ENCODE measurements around the gene PTPN3. TPM values are rescaled to one million over a fixed set of nuclear protein-coding genes. Genes with fewer than 3 reads are reported as not detected.
A peak's percentile ranks its signal among the peaks of the same experiment; 100 is the strongest.

PTPN3 gene
- total RNA-seq, 8 experiments from 2014 or later = 0.99 to 11.5 (median 4.0) TPM

DNA sequence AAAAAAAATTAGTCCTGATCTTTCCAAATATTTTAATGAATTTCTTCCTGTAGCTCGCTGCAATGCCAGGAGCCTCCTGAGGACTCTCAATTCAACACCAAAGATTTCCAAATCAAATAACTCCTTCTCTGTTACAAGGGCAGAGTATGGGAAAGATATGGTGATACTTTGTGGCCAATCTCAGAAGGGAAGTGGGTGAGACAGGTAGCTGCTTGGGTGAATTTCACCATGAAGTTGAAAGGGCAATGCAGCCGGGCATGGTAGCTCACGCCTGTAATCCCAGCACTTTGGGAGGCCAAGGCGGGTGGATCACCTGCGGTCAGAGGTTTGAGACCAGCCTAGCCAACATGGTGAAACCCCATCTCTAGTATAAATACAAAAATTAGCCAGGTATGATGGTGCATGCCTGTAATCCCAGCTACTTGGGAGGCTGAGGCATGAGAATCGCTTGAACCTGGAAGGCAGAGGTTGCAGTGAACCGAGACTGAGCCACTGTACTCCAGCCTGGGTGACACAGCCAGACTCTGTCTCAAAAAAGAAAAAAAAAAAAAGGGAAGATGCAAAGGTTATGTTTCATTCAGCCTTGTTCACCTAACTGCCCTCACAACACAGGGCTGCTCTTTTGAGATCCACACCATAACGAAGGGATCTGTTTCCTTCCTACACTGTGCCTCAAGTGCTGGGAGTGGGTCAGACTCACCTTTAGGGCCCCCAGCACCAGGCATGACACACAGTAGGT is 58.6 kb downstream of the PTPN3 start:
- no peak for ATAC-seq (replicated peaks in 6 of 8)
- no peak overlapping the region for H3K27ac ChIP-seq
- peaks cover 0 to 10% of the 10 kb centered on the region in 2 donors for H3K4me1 ChIP-seq (replicated peaks in 1 of 2)
- in situ Hi-C loops (cut with MboI; ENCODE audit: low pct_unique_long_range_greater_than_20kb in 2 of 9, low sequenced_read_pairs in 9 of 9, unreplicated experiment in 9 of 9) = no loop called here
- no peak overlapping the region for H3K4me3 ChIP-seq
- WGBS, 10 experiments = 18 to 100% (median 93%) methylated on average over 1 to 6 of the region's 8 CpGs; no CpG with 5 or more reads in 1 of the 10 experiments

DNA sequence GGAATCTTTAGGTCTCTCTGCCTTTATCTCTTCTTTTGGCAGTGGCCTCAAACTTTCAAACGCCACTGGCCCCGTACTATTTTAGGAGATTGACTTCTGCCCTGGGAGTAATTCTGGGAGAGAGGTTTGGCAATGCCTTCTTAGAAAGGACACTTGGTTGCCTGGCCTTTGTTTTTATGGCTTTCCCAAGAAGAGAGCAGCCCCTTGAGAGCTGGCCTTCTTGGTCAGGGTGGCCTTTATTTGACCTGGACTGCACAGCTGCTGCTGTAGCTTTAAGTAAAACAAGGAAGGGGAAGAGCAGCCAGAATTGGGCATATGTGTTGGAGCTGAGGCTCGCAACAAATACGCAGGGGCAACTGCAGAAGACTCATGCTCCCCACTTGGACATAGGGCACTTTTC is 60.8 kb downstream of the PTPN3 start:
- Histone ChIP-seq H3K4me3 (no peak overlapping the region), H3K27ac (no peak overlapping the region), H3K4me1 (replicated peaks in 1 of 2) (peaks cover 0 to 10% of the 10 kb centered on the region in 2 donors)
- WGBS, 10 experiments = 23 to 84% (median 68%) methylated on average over 1 to 4 of the region's 4 CpGs; no CpG with 5 or more reads in 2 of the 10 experiments
- ATAC-seq (replicated peaks in 6 of 8) = no peak
- in situ Hi-C loops (cut with MboI; ENCODE audit: low pct_unique_long_range_greater_than_20kb in 2 of 9, low sequenced_read_pairs in 9 of 9, unreplicated experiment in 9 of 9) = no loop called here

DNA sequence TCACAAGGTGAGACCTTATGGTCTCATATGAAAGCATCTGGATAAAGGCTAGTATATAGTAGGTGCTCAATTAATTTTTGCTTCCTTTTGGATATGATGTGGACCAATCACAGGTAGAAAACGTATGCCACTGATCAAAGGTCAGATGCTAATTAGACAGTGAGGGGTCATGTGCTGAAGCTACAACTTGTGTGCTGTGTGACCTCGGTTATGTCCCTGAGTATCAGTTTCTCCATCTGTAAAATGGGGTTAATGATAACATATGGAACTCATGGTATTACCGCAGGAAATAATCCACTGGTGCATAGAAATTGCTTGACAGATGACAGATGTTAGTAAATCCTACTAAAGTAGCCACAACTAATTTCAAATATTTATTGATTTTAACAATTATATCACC is 62.0 kb downstream of the PTPN3 start:
- no peak overlapping the region for H3K27ac ChIP-seq
- H3K4me3 ChIP-seq = no peak overlapping the region
- in situ Hi-C loops (cut with MboI; ENCODE audit: low pct_unique_long_range_greater_than_20kb in 2 of 9, low sequenced_read_pairs in 9 of 9, unreplicated experiment in 9 of 9) = no loop called here
- ATAC-seq (replicated peaks in 6 of 8) = no peak
- peaks cover 0 to 10% of the 10 kb centered on the region in 2 donors for H3K4me1 ChIP-seq (replicated peaks in 1 of 2)
- WGBS, 10 experiments = 60 to 100% (median 100%) methylated on average over 1 to 3 of the region's 3 CpGs; no CpG with 5 or more reads in 1 of the 10 experiments

DNA sequence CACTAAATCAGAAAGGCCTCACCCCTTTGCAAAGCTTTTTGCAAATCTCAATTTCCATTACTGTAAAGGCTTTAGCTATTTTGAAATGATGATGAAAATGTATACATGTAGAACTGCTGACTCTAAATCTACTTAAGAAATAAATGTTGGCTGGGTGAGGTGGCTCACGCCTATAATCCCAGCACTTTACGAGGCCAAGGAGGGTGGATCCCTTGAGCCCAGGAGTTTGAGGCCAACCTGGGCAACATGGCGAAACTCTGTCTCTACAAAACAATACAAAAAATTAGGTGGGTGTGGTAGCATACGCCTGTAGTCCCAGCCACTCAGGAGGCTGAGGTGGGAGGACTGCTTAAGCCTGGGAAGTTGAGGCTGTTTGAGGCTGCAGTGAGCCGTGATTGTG is 64.6 kb downstream of the PTPN3 start:
- 44 to 100% (median 93%) methylated on average over 2 to 5 of the region's 5 CpGs; no CpG with 5 or more reads in 3 of the 10 experiments for WGBS, 10 experiments
- Histone ChIP-seq H3K4me3 (no peak overlapping the region), H3K4me1 (replicated peaks in 1 of 2) (peaks cover 0 to 5% of the 10 kb centered on the region in 2 donors), H3K27ac (no peak overlapping the region)
- in situ Hi-C loops (cut with MboI; ENCODE audit: low pct_unique_long_range_greater_than_20kb in 2 of 9, low sequenced_read_pairs in 9 of 9, unreplicated experiment in 9 of 9) = no loop called here
- ATAC-seq (replicated peaks in 6 of 8) = peak in 1 of 8 experiments; percentile 38

DNA sequence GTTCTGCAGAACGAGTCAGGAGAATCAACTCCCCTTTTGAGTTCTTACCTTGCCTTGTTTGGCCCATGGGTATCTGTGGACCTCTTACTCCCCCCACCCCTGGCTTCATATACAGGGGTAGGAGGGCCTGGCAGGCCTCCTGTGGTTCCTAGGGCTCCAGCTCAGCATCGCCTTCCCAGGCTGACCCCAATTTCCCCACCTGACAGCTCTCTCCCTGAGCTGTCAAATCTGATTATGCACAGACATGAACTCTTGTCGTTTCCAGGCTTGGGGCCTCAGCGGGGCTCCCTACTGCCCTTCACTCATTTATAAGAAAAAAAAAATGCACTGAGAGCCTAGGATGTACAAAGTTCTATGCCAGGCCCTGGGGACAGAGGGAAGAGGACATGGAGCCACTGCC is 67.9 kb downstream of the PTPN3 start:
- 59 to 100% (median 75%) methylated on average over 1 to 3 of the region's 4 CpGs; no CpG with 5 or more reads in 2 of the 10 experiments for WGBS, 10 experiments
- Histone ChIP-seq H3K4me3 (no peak overlapping the region), H3K4me1 (replicated peaks in 1 of 2) (peaks cover 0 to 4% of the 10 kb centered on the region in 2 donors), H3K27ac (no peak overlapping the region)
- in situ Hi-C loops (cut with MboI; ENCODE audit: low pct_unique_long_range_greater_than_20kb in 2 of 9, low sequenced_read_pairs in 9 of 9, unreplicated experiment in 9 of 9) = no loop called here
- ATAC-seq (replicated peaks in 6 of 8) = peak in 1 of 8 experiments; percentile 50

- no peak overlapping the region for H3K4me3 ChIP-seq
- peaks cover 0 to 4% of the 10 kb centered on the region in 2 donors for H3K4me1 ChIP-seq (replicated peaks in 1 of 2)
- in situ Hi-C loops (cut with MboI; ENCODE audit: low pct_unique_long_range_greater_than_20kb in 2 of 9, low sequenced_read_pairs in 9 of 9, unreplicated experiment in 9 of 9) = no loop called here
- 79 to 100% (median 89%) methylated on average over 1 to 6 of the region's 6 CpGs; no CpG with 5 or more reads in 1 of the 10 experiments for WGBS, 10 experiments
- no peak overlapping the region for H3K27ac ChIP-seq
- no peak for ATAC-seq (replicated peaks in 6 of 8)
Observed at GRCh38 chr9:109428854-109429253, 69.3 kb downstream of the PTPN3 start.

DNA sequence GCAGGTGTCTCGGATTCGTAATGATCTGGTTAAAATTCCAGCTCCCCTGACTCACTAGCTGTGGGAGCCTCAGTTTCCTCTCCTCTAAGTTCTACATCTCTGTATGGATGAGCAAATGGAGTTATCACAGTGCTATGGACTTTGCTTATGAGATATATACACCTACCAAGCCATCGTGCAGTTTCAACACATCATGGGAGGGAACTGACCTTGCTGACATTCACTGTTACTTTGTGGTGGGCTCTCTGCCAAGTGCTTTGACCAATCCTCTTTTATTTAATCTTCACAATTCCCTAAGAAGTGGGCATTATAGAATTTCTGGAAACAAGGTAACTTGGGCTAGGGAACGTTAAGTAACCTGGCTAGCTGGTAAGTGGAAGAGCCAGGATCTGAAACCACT is 70.2 kb downstream of the PTPN3 start:
- Histone ChIP-seq H3K4me3 (no peak overlapping the region), H3K27ac (no peak overlapping the region), H3K4me1 (replicated peaks in 1 of 2) (peaks cover 5 to 13% of the 10 kb centered on the region in 2 donors)
- 55 to 100% (median 83%) methylated on average over 1 to 4 of the region's 4 CpGs; no CpG with 5 or more reads in 1 of the 10 experiments for WGBS, 10 experiments
- no peak for ATAC-seq (replicated peaks in 6 of 8)
- in situ Hi-C loops (cut with MboI; ENCODE audit: low pct_unique_long_range_greater_than_20kb in 2 of 9, low sequenced_read_pairs in 9 of 9, unreplicated experiment in 9 of 9) = no loop called here

DNA sequence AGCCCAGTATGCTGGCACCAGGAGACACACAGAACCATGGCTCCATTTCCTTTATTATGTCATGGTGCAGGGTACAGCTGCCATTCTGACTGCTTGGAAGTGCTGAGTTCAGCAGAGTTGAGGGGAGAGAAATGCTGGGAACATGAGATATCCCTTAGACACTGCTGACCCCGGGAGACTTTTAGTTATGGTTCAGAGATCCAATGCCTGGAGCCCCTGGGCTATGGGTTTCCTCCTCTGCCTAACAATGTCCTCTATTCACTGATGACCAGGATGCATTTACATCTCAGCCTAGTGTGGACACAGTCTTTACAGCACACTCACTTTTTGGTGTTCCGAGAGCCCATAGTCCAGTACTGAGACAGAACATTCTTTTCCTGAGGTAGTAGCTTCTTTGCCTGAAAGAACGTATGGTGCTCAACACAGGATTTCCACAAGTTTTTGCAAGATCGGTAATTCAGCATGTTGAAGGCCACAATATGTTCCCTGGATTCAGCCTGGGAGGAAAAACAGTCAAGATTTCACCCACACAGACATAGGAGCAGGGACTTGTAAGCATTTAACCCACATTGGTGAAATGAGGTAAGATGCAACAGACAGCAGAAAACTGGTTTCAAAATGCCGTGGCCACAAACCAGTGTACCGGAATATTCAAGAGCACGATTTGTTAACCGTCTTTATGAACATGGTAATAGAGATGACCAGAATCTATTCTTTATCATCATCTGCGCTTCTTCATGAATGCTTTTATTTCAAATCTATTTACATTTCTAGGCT is 71.3 kb downstream of the PTPN3 start:
- no peak overlapping the region for H3K27ac ChIP-seq
- peaks cover 14 to 24% of the 10 kb centered on the region in 2 donors for H3K4me1 ChIP-seq (replicated peaks in 1 of 2)
- in situ Hi-C loops (cut with MboI; ENCODE audit: low pct_unique_long_range_greater_than_20kb in 2 of 9, low sequenced_read_pairs in 9 of 9, unreplicated experiment in 9 of 9) = no loop called here
- H3K4me3 ChIP-seq = no peak overlapping the region
- ATAC-seq (replicated peaks in 6 of 8) = no peak
- WGBS, 10 experiments = 47 to 100% (median 89%) methylated on average over 1 to 9 of the region's 9 CpGs

DNA sequence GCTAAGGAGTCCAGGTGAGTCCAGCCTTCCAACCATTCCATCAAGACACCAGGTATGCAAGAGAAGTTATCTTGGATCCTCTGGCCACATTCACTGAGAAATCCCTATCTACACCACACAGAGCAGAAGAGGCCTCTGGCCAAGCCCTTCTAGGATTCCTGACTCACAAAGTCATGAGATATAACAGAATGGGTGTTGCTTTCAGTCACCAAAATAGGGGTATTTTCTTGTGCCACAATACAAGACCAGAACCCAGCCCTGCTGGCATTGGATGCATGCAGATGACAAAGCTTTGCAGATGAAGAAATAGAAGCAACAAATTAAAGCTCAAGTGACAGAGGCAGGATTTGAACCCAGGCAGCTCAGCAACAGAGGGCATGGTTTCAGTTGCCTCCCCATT is 73.5 kb downstream of the PTPN3 start:
- Histone ChIP-seq H3K27ac (no peak overlapping the region), H3K4me1 (replicated peaks in 1 of 2) (peaks cover 35 to 46% of the 10 kb centered on the region in 2 donors), H3K4me3 (no peak overlapping the region)
- peak in 1 of 8 experiments; percentile 22 for ATAC-seq (replicated peaks in 6 of 8)
- in situ Hi-C loops (cut with MboI; ENCODE audit: low pct_unique_long_range_greater_than_20kb in 2 of 9, low sequenced_read_pairs in 9 of 9, unreplicated experiment in 9 of 9) = loop anchor here in 1 of 9 experiments (25.0 kb wide), 1 partner anchor 212 kb away; no protein-coding TSS in a partner anchor

GRCh38 chr9:109423877-109424276 is 74.2 kb downstream of the PTPN3 start:
- Histone ChIP-seq H3K27ac (no peak overlapping the region), H3K4me1 (replicated peaks in 1 of 2) (peaks cover 41 to 53% of the 10 kb centered on the region in 2 donors), H3K4me3 (no peak overlapping the region)
- no peak for ATAC-seq (replicated peaks in 6 of 8)
- in situ Hi-C loops (cut with MboI; ENCODE audit: low pct_unique_long_range_greater_than_20kb in 2 of 9, low sequenced_read_pairs in 9 of 9, unreplicated experiment in 9 of 9) = loop anchor here in 1 of 9 experiments (25.0 kb wide), 1 partner anchor 212 kb away; no protein-coding TSS in a partner anchor
- WGBS, 10 experiments = 29 to 100% (median 88%) methylated on average over 1 of the region's 1 CpG; no CpG with 5 or more reads in 5 of the 10 experiments

GRCh38 chr9:109422641-109423040 is 75.5 kb downstream of the PTPN3 start:
- WGBS, 10 experiments = 69 to 93% (median 87%) methylated on average over 2 to 7 of the region's 7 CpGs; no CpG with 5 or more reads in 1 of the 10 experiments
- in situ Hi-C loops (cut with MboI; ENCODE audit: low pct_unique_long_range_greater_than_20kb in 2 of 9, low sequenced_read_pairs in 9 of 9, unreplicated experiment in 9 of 9) = loop anchor here in 1 of 9 experiments (25.0 kb wide), 1 partner anchor 210 kb away; no protein-coding TSS in a partner anchor
- Histone ChIP-seq H3K4me3 (no peak overlapping the region), H3K4me1 (replicated peaks in 1 of 2) (peaks cover 52 to 65% of the 10 kb centered on the region in 2 donors), H3K27ac (no peak overlapping the region)
- ATAC-seq (replicated peaks in 6 of 8) = no peak

- Histone ChIP-seq H3K4me1 (replicated peaks in 1 of 2) (peaks cover 52 to 61% of the 10 kb centered on the region in 2 donors), H3K4me3 (no peak overlapping the region), H3K27ac (peak overlapping the region; percentile 52 to 78)
- peak in 5 of 8 experiments; percentile 92 to 99 (median 96) for ATAC-seq (replicated peaks in 6 of 8)
- in situ Hi-C loops (cut with MboI; ENCODE audit: low pct_unique_long_range_greater_than_20kb in 2 of 9, low sequenced_read_pairs in 9 of 9, unreplicated experiment in 9 of 9) = loop anchor here in 1 of 9 experiments (25.0 kb wide), 1 partner anchor 209 kb away; no protein-coding TSS in a partner anchor
- 58 to 100% (median 75%) methylated on average over 1 to 10 of the region's 13 CpGs for WGBS, 10 experiments
Observed at GRCh38 chr9:109421026-109421970, 76.8 kb downstream of the PTPN3 start.
